IMR-90 (cell line): Measurements from ENCODE around the gene VAV1. TPM values are rescaled to one million over a fixed set of nuclear protein-coding genes. Genes with fewer than 3 reads are reported as not detected.

ENCODE experiments used
- ATAC-seq: fragments of 200-7000 bp; cut with Tn5 transposase; 2 replicates; pipeline ENCODE4 v1.9.1; 2020; ENCODE audit warnings: low read depth, mild to moderate bottlenecking, moderate library complexity
- BruUV-seq: library from RNA; stranded (reverse); fragments of 400-500 nt; replicated peaks from 2 replicates; lab custom pipeline; 2021; lab: Mats Ljungman, UMichigan
- CTCF ChIA-PET: fragments of 300-600 bp; formaldehyde crosslinking; extraction: SDS; loops from one replicate; lab custom pipeline; 2021; ENCODE audit warnings: antibody characterized with exemption; lab: Yijun Ruan, JAX
- POLR2A ChIA-PET: fragments of 300-600 bp; sonication (Branson Sonifier 250); formaldehyde crosslinking; loops from one replicate; lab custom pipeline; 2022; ENCODE audit warnings: antibody characterized with exemption; ENCODE audit not compliant: unreplicated experiment; lab: Charles Lee
- DNase-seq: peaks from one replicate; pipeline ENCODE4 v3.0.0; 2013
- H2AFZ ChIP-seq: replicated peaks from 2 replicates; pipeline ENCODE3; 2013; ENCODE audit warnings: low read length, mild to moderate bottlenecking; ENCODE audit not compliant: poor library complexity
- H2AK5ac ChIP-seq: 2 replicates; pipeline ENCODE4 v1.6.1; 2013; ENCODE audit warnings: low read depth, low read length, inconsistent platforms
- H2AK9ac ChIP-seq: replicated peaks from 2 replicates; pipeline ENCODE3; 2013; ENCODE audit warnings: mild to moderate bottlenecking, low read depth, low read length, moderate library complexity; ENCODE audit not compliant: poor library complexity
- H2BK120ac ChIP-seq: 2 replicates; pipeline ENCODE4 v1.6.1; 2013; ENCODE audit warnings: low read depth, low read length, inconsistent platforms
- H2BK15ac ChIP-seq: 3 replicates; pipeline ENCODE4 v1.6.1; 2013; ENCODE audit warnings: low read depth, low read length, inconsistent platforms
- H2BK20ac ChIP-seq: 2 replicates; pipeline ENCODE4 v1.6.1; 2013; ENCODE audit warnings: low read depth, mild to moderate bottlenecking, inconsistent platforms, low read length, moderate library complexity
- H2BK5ac ChIP-seq: 2 replicates; pipeline ENCODE4 v1.6.1; 2013; ENCODE audit warnings: mild to moderate bottlenecking, low read depth, low read length, inconsistent platforms; ENCODE audit not compliant: poor library complexity, severe bottlenecking
- H3K14ac ChIP-seq: replicated peaks from 2 replicates; pipeline ENCODE4 v1.6.1; 2013; ENCODE audit warnings: low read depth, low read length, inconsistent platforms
- H3K18ac ChIP-seq: 2 replicates; pipeline ENCODE4 v1.6.1; 2013; ENCODE audit warnings: low read depth, low read length, control low read depth
- H3K23ac ChIP-seq: 2 replicates; pipeline ENCODE4 v1.6.1; 2013; ENCODE audit warnings: low read depth, low read length, inconsistent platforms
- H3K27ac ChIP-seq: 2 replicates; pipeline ENCODE4 v1.5.1; 2013; ENCODE audit warnings: mild to moderate bottlenecking, control low read depth, low read length; ENCODE audit not compliant: insufficient read depth
- H3K27me3 ChIP-seq: 2 replicates; pipeline ENCODE4 v1.6.1; 2013; ENCODE audit warnings: low read length; ENCODE audit not compliant: control insufficient read depth, insufficient read depth
- H3K36me3 ChIP-seq: 2 replicates; pipeline ENCODE4 v1.6.1; 2013; ENCODE audit warnings: low read length, mixed read lengths; ENCODE audit not compliant: control insufficient read depth, insufficient read depth
- H3K4ac ChIP-seq: 2 replicates; pipeline ENCODE4 v1.6.1; 2013; ENCODE audit warnings: low read depth, low read length, inconsistent platforms
- H3K4me1 ChIP-seq: 2 replicates; pipeline ENCODE4 v1.6.1; 2013; ENCODE audit warnings: low read length, mixed read lengths; ENCODE audit not compliant: control insufficient read depth, insufficient read depth
- H3K4me2 ChIP-seq: 2 replicates; pipeline ENCODE4 v1.6.1; 2013; ENCODE audit warnings: low read depth, mild to moderate bottlenecking, control low read depth, low read length, moderate library complexity
- H3K4me3 ChIP-seq: 2 replicates; pipeline ENCODE4 v1.5.1; 2013; ENCODE audit warnings: low read depth, mild to moderate bottlenecking, control low read depth, low read length, moderate library complexity; ENCODE audit not compliant: insufficient read depth
- H3K56ac ChIP-seq: 2 replicates; pipeline ENCODE4 v1.6.1; 2013; ENCODE audit warnings: low read length, inconsistent platforms; ENCODE audit not compliant: insufficient read depth; ENCODE audit errors: extremely low read depth
- H3K79me1 ChIP-seq, 2 experiments: 2 replicates each; pipeline ENCODE4 v1.6.1; 2013; ENCODE audit warnings: low read length in 2 of 2, inconsistent platforms in 1 of 2, low read depth in 1 of 2
- H3K9ac ChIP-seq: 2 replicates; pipeline ENCODE4 v1.6.1; 2013; ENCODE audit warnings: low read depth, low read length, control low read depth
- H3K9me1 ChIP-seq: 2 replicates; pipeline ENCODE4 v1.6.1; 2013; ENCODE audit warnings: low read length, inconsistent platforms; ENCODE audit not compliant: insufficient read depth
- H3K9me3 ChIP-seq: 2 replicates; pipeline ENCODE4 v1.6.1; 2013; ENCODE audit warnings: low read length; ENCODE audit not compliant: control insufficient read depth, insufficient read depth
- H4K20me1 ChIP-seq: 2 replicates; pipeline ENCODE4 v1.6.1; 2013; ENCODE audit warnings: low read length, inconsistent platforms; ENCODE audit not compliant: insufficient read depth
- H4K5ac ChIP-seq: 2 replicates; pipeline ENCODE4 v1.6.1; 2013; ENCODE audit warnings: mild to moderate bottlenecking, low read depth, low read length, control low read depth
- H4K8ac ChIP-seq, 2 experiments: 2 replicates each; pipeline ENCODE4 v1.6.1; 2013; ENCODE audit warnings: low read depth in 2 of 2, low read length in 2 of 2, control low read depth in 1 of 2, inconsistent platforms in 1 of 2
- H4K91ac ChIP-seq: 2 replicates; pipeline ENCODE4 v1.6.1; 2013; ENCODE audit warnings: low read depth, low read length, inconsistent platforms; ENCODE audit not compliant: insufficient read depth
- FOS ChIP-seq: fragments of 150-350 bp; IDR thresholded peaks from 2 replicates; pipeline ENCODE4 v1.6.1; 2016; ENCODE audit warnings: low read depth, low read length
- WGBS, 2 experiments: methylation state at CpG; one replicate each; pipeline versions ENCODE4 v1.1.5 to v1.1.7; 2013; ENCODE audit warnings: missing lambda C conversion rate in 2 of 2; ENCODE audit not compliant: insufficient read length in 1 of 2; ENCODE audit errors: extremely low coverage in 2 of 2; 5-methylcytosine and 5-hydroxymethylcytosine counted together
- dilution Hi-C: fragments of 300-500 bp; cut with HindIII; formaldehyde crosslinking; loops from one replicate; pipeline ENCODE4 v1.14.3; 2018; ENCODE audit warnings: low sequenced_read_pairs; ENCODE audit not compliant: unreplicated experiment
- in situ Hi-C: fragments of 300-500 bp; cut with MboI; formaldehyde crosslinking; loops from 3 replicates; pipeline ENCODE4 v1.14.3; 2019; ENCODE audit warnings: low sequenced_read_pairs, inconsistent platforms, mixed read lengths
- intact Hi-C: fragments of 100-400 bp; cut with micrococcal nuclease; formaldehyde crosslinking; loops from 2 replicates; pipeline ENCODE4 v1.10.0; 2022
- polyA plus RNA-seq, 3 experiments: library from polyadenylated mRNA; depleted of rRNA; stranded (reverse); fragments of >200 nt; gene quantifications; 2 replicates each; pipeline ENCODE4 v1.2.3, GENCODE V29; 2012; ENCODE audit warnings: low replicate concordance in 1 of 3
- total RNA-seq: library from RNA; depleted of rRNA; stranded (reverse); fragments of >200 nt; gene quantifications from 2 replicates; pipeline ENCODE4 v1.2.3, GENCODE V29; 2012
- TF ChIP-seq, protein P1 (sequence below): conservative IDR thresholded peaks from 2 replicates; pipeline ENCODE4 v1.5.1; 2012; ENCODE audit warnings: mild to moderate bottlenecking, low read depth, low read length, improper control_type of control experiment

VAV1 gene
- total and polyA plus RNA-seq, 2 of the 4 experiments (the other 2 are of a cell fraction) = not detected

GRCh38 chr19:6767357-6768235 lies 4.9 kb upstream of the VAV1 start, which contains the start of gene SH2D3A:
Gene SH2D3A, minus strand, starts transcription at chr19:6767435. Its CDS starts 3,687 bp downstream, at chr19:6763748.
- DNase-seq = peak; percentile 15
- Histone ChIP-seq H3K9me1 (0 out of 2 replicates have a peak, but pooled peaks cover 5% of the 10 kb centered on the region), H3K36me3 (no peaks in the 10 kb centered on the region), H3K4me2 (peak within 1 kb of the TSS; percentile 49), H3K9me3 (no peaks in the 10 kb centered on the region), H3K56ac (no peak within 1 kb of the TSS), H2AFZ (peak within 1 kb of the TSS; percentile 81), H2BK120ac (no peak within 1 kb of the TSS), H3K27me3 (no peaks in the 10 kb centered on the region; the same call in 1 of the 2 replicates), H2AK9ac (peak within 1 kb of the TSS; percentile 37), H2BK20ac (no peak within 1 kb of the TSS), H4K91ac (no peak within 1 kb of the TSS), H3K9ac (no peak within 1 kb of the TSS), H3K4me1 (no peaks in the 10 kb centered on the region), H3K23ac (no peak within 1 kb of the TSS), H4K20me1 (no peaks in the 10 kb centered on the region), H3K14ac (no peak within 1 kb of the TSS), H3K27ac (no peak within 1 kb of the TSS), H3K79me1 (no peaks in the 10 kb centered on the region), H2BK5ac (no peak within 1 kb of the TSS), H2AK5ac (no peak within 1 kb of the TSS), H4K8ac (no peak within 1 kb of the TSS), H3K18ac (no peak within 1 kb of the TSS), H3K4ac (no peak within 1 kb of the TSS), H2BK15ac (no peak within 1 kb of the TSS), H3K4me3 (no peak within 1 kb of the TSS), H4K5ac (no peak within 1 kb of the TSS)
- POLR2A ChIA-PET = no interaction called here
- dilution Hi-C loops (no loop called here), intact Hi-C loops (no loop called here), in situ Hi-C loops (no loop called here)
- BruUV-seq = no TSS peak
- WGBS, 2 experiments = 6% methylated on average over 11 of the region's 47 CpGs; no CpG with 5 or more reads in 1 of the 2 experiments
- TF ChIP-seq, protein P1, sequence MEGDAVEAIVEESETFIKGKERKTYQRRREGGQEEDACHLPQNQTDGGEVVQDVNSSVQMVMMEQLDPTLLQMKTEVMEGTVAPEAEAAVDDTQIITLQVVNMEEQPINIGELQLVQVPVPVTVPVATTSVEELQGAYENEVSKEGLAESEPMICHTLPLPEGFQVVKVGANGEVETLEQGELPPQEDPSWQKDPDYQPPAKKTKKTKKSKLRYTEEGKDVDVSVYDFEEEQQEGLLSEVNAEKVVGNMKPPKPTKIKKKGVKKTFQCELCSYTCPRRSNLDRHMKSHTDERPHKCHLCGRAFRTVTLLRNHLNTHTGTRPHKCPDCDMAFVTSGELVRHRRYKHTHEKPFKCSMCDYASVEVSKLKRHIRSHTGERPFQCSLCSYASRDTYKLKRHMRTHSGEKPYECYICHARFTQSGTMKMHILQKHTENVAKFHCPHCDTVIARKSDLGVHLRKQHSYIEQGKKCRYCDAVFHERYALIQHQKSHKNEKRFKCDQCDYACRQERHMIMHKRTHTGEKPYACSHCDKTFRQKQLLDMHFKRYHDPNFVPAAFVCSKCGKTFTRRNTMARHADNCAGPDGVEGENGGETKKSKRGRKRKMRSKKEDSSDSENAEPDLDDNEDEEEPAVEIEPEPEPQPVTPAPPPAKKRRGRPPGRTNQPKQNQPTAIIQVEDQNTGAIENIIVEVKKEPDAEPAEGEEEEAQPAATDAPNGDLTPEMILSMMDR = no peak
- no peak for TF ChIP-seq FOS
- CTCF ChIA-PET = no interaction called here
- ATAC-seq = peak; percentile 65
